GM18508 (cell line): ENCODE results near the gene SKI.

Experiments
- ATAC-seq: cut with Tn5 transposase; IDR thresholded peaks from one replicate; pipeline ENCODE4 v1.9.1; 2021; ENCODE audit warnings: moderate number of reproducible peaks; ENCODE audit not compliant: insufficient read depth, unreplicated experiment

SKI gene

DNA sequence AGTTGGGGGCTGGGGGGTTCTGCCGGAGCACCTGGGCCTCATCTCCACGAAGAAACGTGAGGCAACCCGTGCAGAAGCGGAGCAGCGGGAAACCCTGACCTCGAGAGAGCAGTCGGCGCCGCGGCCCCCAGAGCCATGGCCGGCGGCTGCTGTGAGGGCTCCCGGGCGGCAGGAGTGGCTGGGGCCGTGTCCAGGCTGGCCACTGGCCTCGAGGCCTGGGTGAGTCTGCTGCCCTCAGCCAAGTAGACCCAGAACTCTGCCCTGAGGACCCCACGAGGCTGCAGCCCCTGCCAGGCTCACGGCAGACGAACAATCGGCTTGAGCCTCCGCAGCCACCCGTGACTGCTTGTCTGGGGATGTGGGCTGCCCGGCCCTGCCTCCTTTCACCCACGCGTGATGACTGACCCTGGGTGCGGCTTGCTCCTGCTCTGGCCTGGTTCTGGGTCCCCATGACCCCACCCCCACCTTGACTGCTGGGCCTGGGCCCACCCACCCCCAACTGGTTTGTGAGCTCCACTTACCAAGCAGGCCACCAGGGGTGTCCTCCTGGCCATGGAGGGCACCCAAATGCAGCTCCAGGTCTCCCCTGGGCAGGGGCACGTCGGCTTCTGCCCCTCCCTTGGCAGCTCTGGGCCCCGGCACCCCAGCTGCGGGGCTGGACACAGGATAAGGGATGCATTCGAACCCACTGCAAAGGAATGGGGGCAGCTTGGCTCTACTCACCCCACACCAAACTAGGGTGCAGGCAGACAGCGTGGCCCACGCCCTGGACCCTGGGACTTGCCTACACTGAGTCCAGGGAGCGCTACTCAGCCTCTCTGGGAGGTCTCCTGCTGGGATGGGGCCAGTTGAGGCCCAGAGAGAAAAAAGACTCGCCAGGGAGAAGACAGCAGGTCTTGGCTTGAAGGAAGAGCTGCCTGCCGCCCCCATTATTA lies 129.1 kb downstream of the SKI start:
- no peak for ATAC-seq

DNA sequence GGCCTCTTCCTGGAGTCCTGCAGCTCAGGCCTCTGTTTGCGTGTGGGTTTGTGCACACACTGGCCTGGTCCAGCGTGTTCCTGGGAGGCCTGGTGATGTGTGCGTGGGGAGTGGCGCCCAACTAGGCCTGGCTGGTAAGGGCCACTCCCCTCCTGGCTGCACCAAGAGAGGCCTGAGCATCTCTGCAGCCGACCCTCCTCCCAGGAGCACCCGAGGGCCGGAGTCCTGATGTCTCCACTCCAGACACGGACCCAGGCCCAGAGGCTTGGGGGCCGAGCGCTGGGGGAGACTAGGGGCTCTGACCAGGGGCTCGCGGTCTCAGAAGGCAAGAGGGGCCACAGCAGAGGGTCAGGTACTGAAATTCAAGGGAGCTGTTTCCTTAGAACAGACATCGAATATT lies 130.0 kb downstream of the SKI start:
- no peak for ATAC-seq

DNA sequence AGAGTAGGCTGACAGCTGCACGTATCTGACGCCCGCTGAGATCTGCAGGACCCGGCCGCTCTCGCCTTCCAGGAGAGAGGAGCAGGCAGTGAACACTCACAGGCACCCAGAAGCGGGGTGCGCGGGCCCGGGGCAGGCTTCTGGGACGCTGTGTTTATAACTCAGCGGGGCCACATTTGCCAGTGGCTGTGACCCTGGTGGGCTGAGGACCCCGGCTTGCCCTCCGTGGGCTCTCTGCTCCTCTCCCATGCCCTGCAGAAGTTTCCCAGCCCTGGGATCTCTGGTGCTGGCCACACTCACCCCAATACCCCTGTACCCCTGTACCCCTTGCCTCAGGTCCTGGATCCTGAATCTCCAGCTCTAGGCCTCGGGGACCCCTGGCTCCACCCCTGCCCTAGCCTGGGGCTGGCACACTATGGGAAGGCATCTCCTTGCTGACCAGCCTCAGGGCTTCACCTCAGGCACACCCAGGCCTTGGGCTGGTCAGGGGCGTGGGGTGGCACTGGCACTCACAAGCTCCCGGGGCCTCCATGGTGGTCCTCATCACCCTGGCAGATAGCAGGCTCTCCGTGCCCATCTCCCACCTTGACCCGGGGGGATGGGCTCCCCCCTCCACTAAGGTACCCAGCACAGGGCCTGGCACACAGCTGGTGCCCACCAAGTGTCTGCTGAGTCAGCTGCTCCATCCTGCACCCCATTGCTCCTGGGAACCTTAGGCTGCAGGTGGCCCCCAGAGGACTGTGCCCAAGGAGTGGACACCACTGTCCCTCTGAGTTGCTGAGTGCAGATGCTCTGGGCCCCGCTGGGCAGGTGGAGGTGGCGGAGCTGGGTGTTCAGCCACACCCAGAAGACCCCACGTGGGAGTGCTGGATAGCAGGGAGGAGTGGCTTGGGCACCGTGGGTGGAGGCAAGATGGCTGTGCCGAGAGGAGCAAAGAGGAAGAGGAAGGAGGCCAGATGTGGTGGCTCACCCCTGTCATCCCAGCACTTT lies 130.8 kb downstream of the SKI start:
- no peak for ATAC-seq
